ENCODE results near the gene PEX7.
"Not testable (repeated sequence)": the region's sequence is repeated elsewhere in the genome, so short reads cannot be mapped to it uniquely, and the experiment has no call there.

Gene PEX7, protein sequence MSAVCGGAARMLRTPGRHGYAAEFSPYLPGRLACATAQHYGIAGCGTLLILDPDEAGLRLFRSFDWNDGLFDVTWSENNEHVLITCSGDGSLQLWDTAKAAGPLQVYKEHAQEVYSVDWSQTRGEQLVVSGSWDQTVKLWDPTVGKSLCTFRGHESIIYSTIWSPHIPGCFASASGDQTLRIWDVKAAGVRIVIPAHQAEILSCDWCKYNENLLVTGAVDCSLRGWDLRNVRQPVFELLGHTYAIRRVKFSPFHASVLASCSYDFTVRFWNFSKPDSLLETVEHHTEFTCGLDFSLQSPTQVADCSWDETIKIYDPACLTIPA

GRCh38 chr6:136822376-136823127 lies at the start of gene PEX7:
Gene PEX7, plus strand, starts transcription at chr6:136822592. Its CDS starts 74 bp downstream, at chr6:136822666.
- DNase-seq = peak; percentile 86

GRCh38 chr6:136772685-136773472 lies 49.5 kb upstream of the PEX7 start:
- DNase-seq = no peak

- DNase-seq = no peak
These were observed 49.0 kb upstream of the PEX7 start for GRCh38 chr6:136773473-136773796.

DNA sequence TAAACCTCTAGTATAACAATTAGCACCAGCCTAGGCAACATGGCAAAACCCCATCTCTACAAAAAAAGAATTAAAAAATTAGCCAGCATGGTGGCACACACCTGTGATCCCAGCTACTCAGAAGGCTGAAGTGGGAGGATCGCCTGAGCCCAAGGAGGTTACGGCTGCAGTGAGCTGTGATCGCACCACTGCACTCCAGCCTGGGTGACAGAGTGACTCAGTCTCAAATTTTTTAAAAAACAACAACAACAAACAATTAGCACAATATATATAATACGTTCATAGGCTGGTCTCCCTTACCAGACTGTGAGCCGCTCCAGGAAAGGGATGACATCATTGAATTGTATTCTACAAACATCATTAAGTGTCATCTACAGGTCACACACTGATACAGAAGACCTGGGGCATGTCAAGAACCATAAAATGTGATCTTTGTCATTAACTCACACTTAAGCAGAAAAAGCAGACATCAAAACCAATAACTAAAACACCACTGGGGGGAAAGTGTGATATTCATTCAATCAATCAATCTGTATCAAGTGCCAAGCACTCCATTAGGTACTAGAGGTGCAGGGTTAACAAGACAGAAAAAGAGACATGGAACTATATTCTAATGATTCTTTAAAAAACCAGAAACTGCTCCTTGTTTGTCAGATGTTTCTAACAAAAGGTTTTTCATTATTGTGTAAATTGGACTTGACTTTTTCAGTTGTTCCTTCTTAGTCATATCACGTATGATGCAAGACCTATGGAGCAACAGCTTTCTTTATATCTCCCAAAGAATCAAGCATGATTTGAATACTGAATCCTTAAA lies 48.0 kb upstream of the PEX7 start:
- peak; percentile 10 for DNase-seq

DNA sequence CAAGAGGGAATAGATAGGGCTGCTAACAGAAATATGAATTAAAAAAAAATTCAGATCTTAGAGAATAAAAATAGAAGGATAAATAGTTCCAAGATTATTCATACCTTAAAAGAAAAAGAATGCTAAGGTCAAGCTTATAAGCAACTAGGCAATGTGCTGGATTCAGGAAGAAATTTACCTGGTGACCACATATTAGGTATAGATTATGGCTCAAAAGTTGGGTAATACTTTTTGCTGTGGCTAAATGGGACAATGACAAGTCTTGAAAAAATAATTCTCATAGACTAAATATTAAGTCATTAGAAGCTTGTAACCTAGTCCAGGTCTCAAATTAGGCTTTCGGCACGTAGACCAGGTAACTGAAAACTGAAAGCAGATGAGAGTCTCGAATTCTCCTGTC lies 47.3 kb upstream of the PEX7 start:
- no peak for DNase-seq

GRCh38 chr6:136775548-136775947 lies 46.8 kb upstream of the PEX7 start:
- DNase-seq = no peak

DNA sequence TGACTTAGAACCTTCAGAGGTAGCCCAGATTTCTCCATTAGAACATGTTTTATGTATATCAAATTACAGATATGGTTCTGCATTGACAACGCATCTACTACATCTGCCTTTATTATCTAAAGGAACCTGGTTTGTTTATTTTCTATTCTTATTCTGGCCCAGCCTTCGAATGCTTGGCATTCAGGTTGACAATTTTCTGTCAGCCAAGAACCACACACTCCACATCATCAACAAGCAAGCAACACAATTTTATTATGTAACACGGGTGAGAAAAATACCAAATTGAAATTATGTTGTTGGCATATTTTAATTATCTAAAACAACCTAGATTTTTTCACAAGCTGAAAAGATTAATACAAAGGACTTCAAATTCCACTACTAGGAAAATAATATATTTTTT lies 44.7 kb upstream of the PEX7 start:
- no peak for DNase-seq

DNA sequence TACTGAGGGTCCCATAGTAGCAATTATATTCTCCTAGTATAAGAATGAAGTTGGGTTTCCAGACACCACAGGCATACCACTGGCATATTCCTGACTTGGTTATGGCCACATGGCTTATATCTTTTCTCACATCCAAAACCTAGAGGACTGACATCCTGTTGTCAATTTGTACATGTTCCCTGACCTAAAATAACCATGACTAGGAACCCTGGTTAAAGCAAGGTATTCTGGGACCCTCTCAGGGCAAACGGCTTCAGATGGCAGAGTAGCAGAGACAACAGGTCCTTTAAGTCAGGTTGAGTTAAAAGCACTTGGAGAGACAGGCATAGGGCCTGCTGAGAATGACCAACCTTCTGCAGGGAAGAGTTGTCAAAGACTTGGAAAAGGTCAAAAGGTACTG lies 42.7 kb upstream of the PEX7 start:
- no peak for DNase-seq

DNA sequence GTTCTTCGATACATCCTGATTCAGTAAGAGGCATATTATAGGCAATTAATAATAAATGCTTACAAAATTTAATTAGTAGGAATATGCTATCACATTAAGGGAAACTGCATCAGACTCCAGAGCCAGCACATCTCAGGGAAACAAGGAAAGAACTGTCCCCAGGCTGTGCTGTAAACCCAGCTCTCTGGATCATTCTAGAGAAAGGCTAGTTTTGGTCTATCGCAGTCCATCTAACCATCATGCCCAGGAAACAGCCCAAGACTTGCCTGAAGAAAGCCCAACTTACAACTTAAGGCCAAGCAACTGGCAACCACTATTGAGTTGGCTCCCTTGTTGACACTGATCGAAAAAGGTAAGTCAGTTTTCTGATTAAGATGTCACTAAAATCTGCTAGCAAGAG lies 41.4 kb upstream of the PEX7 start:
- DNase-seq = no peak

- no peak for DNase-seq
These were observed 40.2 kb upstream of the PEX7 start for GRCh38 chr6:136782021-136782770.

DNA sequence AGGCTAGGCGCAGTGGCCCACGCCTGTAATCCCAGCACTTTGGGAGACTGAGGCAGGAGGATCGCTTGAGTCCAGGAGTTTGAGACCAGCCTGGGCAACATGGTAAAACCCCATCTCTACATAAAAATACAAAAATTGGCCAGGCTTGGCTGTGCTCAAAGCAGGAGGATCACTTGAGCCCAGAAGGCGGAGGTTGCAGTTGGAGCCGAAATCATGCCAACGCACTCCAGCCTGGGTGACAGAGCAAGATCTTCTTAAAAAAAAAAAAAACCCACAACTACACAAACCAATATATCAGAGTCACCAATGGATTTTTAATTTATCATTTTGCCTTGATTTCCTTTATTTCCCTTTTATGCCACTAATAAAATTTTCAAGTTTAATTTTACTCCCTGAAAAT lies 39.4 kb upstream of the PEX7 start:
- no peak for DNase-seq

DNA sequence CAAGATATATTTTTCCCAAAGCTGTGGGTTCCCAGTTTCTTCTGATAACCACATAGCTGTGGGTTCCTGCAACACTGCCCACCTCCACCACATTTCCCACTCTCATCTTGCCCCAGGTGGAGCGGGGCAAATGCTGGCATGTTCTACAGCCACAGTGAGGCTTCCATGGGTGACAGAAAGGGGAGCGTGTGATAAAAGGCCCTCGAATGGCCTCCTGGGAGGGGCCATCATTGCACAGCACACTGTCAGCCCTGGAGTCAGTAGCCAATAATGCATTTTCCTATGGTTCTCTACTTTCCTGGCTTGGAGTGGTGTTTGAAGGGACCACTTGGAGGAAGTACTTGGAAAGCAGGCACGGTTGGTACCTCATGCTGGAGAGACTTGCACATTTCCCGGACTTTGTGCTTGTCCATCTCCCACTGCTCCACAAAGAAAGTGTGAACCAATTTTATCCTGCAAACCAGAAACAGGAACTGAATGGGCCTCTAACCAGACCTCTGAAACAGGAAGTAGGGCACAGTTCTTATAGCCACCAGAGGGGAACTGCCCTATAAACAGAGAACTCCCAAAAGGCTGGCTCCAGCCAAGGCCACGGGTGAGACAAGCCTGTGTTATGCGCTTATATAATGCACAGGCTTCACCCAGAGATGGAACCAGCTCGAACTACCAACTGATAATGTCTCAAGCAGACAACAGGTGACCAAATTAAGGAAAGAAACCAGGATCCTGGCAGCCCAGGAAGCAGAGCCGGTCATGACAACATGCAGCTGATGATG lies 38.7 kb upstream of the PEX7 start:
- no peak for DNase-seq

- no peak for DNase-seq
These were observed 38.1 kb upstream of the PEX7 start for GRCh38 chr6:136784271-136784664.

GRCh38 chr6:136784910-136785746 lies 37.3 kb upstream of the PEX7 start:
- DNase-seq = no peak

- no peak for DNase-seq
These were observed 35.7 kb upstream of the PEX7 start for GRCh38 chr6:136786658-136787057.

- no peak for DNase-seq
These were observed 34.7 kb upstream of the PEX7 start for GRCh38 chr6:136787726-136788068.

- DNase-seq = peak; percentile 2
These were observed 34.1 kb upstream of the PEX7 start for GRCh38 chr6:136788069-136788902.

DNA sequence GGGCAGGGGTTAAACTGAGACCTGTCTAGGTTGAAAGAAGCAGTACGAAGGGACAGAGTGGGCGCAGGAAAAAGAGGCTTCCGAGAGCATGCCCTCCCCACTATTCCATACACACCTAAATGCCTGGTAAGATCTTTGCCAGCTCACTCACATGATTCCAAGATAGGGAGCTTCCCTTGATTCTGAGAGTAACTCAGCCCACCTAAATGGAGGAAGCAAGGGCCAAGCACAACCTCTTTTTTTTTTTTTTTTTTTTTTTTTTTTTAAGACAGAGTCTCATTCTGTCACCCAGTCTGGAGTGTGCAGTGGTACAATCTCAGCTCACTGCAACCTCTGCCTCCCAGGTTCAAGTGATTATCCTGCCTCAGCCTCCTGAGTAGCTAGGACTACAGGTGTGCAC lies 33.0 kb upstream of the PEX7 start:
- DNase-seq = not testable (repeated sequence)
